COR-L47 (cell line): ENCODE results near the gene PPP5C.

Experiments used
- DNase-seq: peaks from one replicate; lab custom pipeline; 2025; lab: John Stamatoyannopoulos, UW

Gene PPP5C

GRCh38 chr19:46330319-46330918 is 16.5 kb upstream of the PPP5C start:
- no peak for DNase-seq

- no peak for DNase-seq
Measured at GRCh38 chr19:46337487-46337886, 9.4 kb upstream of the PPP5C start.

GRCh38 chr19:46339446-46339845 is 7.4 kb upstream of the PPP5C start:
- no peak for DNase-seq

GRCh38 chr19:46340051-46340659 is 6.7 kb upstream of the PPP5C start:
- DNase-seq: no peak

GRCh38 chr19:46341937-46342336 is 5.0 kb upstream of the PPP5C start:
- no peak for DNase-seq

- DNase-seq: no peak
Measured at GRCh38 chr19:46344363-46344762, 2.5 kb upstream of the PPP5C start.

GRCh38 chr19:46345157-46345556 is 1.7 kb upstream of the PPP5C start:
- DNase-seq: no peak

- no peak for DNase-seq
Measured at GRCh38 chr19:46347572-46347883, 641 bp downstream of the PPP5C start.

GRCh38 chr19:46347985-46348384 is 1.1 kb downstream of the PPP5C start:
- DNase-seq: no peak

- no peak for DNase-seq
Measured at GRCh38 chr19:46349311-46349993, 2.6 kb downstream of the PPP5C start.

- DNase-seq: peak; percentile 66
Measured at GRCh38 chr19:46350029-46350757, 3.3 kb downstream of the PPP5C start.

GRCh38 chr19:46350758-46351159 is 3.9 kb downstream of the PPP5C start:
- no peak for DNase-seq

- no peak for DNase-seq
Measured at GRCh38 chr19:46351241-46352041, 4.6 kb downstream of the PPP5C start.

- no peak for DNase-seq
Measured at GRCh38 chr19:46353730-46354528, 7.0 kb downstream of the PPP5C start.

- DNase-seq: no peak
Measured at GRCh38 chr19:46355234-46356148, 8.6 kb downstream of the PPP5C start.

GRCh38 chr19:46356149-46357055 is 9.5 kb downstream of the PPP5C start:
- DNase-seq: no peak

- DNase-seq: no peak
Measured at GRCh38 chr19:46357846-46358583, 11.1 kb downstream of the PPP5C start.

- DNase-seq: no peak
Measured at GRCh38 chr19:46361915-46362314, 15.0 kb downstream of the PPP5C start.
